Astrocyte (in vitro differentiated cells and primary cell): ENCODE results near the gene CCDC136. TPM values are rescaled to one million over a fixed set of nuclear protein-coding genes. Genes with fewer than 3 reads are reported as not detected.

Experiments
- DNase-seq: peaks from one replicate; pipeline ENCODE4 v3.0.0-alpha.2; 2010; ENCODE audit warnings: low read depth
- FAIRE-seq: peaks from 2 replicates; lab custom pipeline; 2011; peaks lifted over from hg19 to GRCh38; lab: Jason Lieb, UNC
- H2AFZ ChIP-seq: 2 replicates; pipeline ENCODE4 v1.6.0; 2012; ENCODE audit warnings: low read depth, low read length, inconsistent platforms
- H3K27ac ChIP-seq: 2 replicates; pipeline ENCODE4 v1.5.1; 2011; ENCODE audit warnings: low read depth, low read length, inconsistent platforms
- H3K27me3 ChIP-seq: 2 replicates; pipeline ENCODE4 v1.6.0; 2011; ENCODE audit warnings: low read length, inconsistent platforms; ENCODE audit not compliant: insufficient read depth
- H3K36me3 ChIP-seq: 2 replicates; pipeline ENCODE4 v1.5.1; 2011; ENCODE audit warnings: low read length, inconsistent platforms; ENCODE audit not compliant: insufficient read depth
- H3K4me1 ChIP-seq: 2 replicates; pipeline ENCODE4 v1.5.1; 2011; ENCODE audit warnings: low read length, inconsistent platforms; ENCODE audit not compliant: insufficient read depth
- H3K4me2 ChIP-seq: 2 replicates; pipeline ENCODE4 v1.6.0; 2012; ENCODE audit warnings: low read length, inconsistent platforms
- H3K4me3 ChIP-seq: 2 replicates; pipeline ENCODE4 v1.5.1; 2011; ENCODE audit warnings: low read depth, mild to moderate bottlenecking, low read length, inconsistent platforms; ENCODE audit not compliant: insufficient read depth
- H3K79me2 ChIP-seq: 2 replicates; pipeline ENCODE4 v1.6.0; 2012; ENCODE audit warnings: mild to moderate bottlenecking, low read length, inconsistent platforms; ENCODE audit not compliant: insufficient read depth
- H3K9ac ChIP-seq: 2 replicates; pipeline ENCODE4 v1.6.0; 2012; ENCODE audit warnings: mild to moderate bottlenecking, low read length, inconsistent platforms
- H3K9me3 ChIP-seq: 2 replicates; pipeline ENCODE4 v1.5.1; 2012; ENCODE audit warnings: low read depth, mild to moderate bottlenecking, low read length, inconsistent platforms; ENCODE audit not compliant: insufficient read depth
- H4K20me1 ChIP-seq: 2 replicates; pipeline ENCODE4 v1.6.0; 2012; ENCODE audit warnings: low read length, inconsistent platforms; ENCODE audit not compliant: insufficient read depth
- H3K27ac Mint-ChIP-seq: one replicate; pipeline ENCODE4 v1.8.0; 2021; ENCODE audit warnings: mild to moderate bottlenecking, mixed read lengths; ENCODE audit not compliant: unreplicated experiment
- H3K27me3 Mint-ChIP-seq: one replicate; pipeline ENCODE4 v1.8.0; 2021; ENCODE audit warnings: low read depth, mixed read lengths; ENCODE audit not compliant: unreplicated experiment
- H3K36me3 Mint-ChIP-seq: one replicate; pipeline ENCODE4 v1.8.0; 2021; ENCODE audit warnings: low read depth, mixed read lengths; ENCODE audit not compliant: unreplicated experiment
- H3K4me1 Mint-ChIP-seq: one replicate; pipeline ENCODE4 v1.8.0; 2021; ENCODE audit warnings: low read depth, mixed read lengths; ENCODE audit not compliant: unreplicated experiment
- H3K4me3 Mint-ChIP-seq: one replicate; pipeline ENCODE4 v1.8.0; 2021; ENCODE audit warnings: mild to moderate bottlenecking, moderate library complexity, mixed read lengths; ENCODE audit not compliant: unreplicated experiment
- H3K9me3 Mint-ChIP-seq: one replicate; pipeline ENCODE4 v1.8.0; 2021; ENCODE audit warnings: mild to moderate bottlenecking, mixed read lengths; ENCODE audit not compliant: unreplicated experiment
- EZH2 ChIP-seq: IDR thresholded peaks from 2 replicates; pipeline ENCODE4 v1.6.1; 2012; ENCODE audit warnings: mild to moderate bottlenecking, low read length, inconsistent platforms; ENCODE audit not compliant: insufficient read depth
- total RNA-seq: library from RNA; stranded (reverse); gene quantifications from 2 replicates; pipeline ENCODE4 v1.2.1, GENCODE V29; 2021
- TF ChIP-seq, protein P1 (sequence below): IDR thresholded peaks from 2 replicates; pipeline ENCODE4 v1.5.1; 2011; ENCODE audit warnings: low read depth, mild to moderate bottlenecking, inconsistent platforms, low read length, moderate library complexity; ENCODE audit not compliant: insufficient read depth

The CCDC136 gene
- total RNA-seq, 1 donor from 2014 or later = 14.9 TPM

DNA sequence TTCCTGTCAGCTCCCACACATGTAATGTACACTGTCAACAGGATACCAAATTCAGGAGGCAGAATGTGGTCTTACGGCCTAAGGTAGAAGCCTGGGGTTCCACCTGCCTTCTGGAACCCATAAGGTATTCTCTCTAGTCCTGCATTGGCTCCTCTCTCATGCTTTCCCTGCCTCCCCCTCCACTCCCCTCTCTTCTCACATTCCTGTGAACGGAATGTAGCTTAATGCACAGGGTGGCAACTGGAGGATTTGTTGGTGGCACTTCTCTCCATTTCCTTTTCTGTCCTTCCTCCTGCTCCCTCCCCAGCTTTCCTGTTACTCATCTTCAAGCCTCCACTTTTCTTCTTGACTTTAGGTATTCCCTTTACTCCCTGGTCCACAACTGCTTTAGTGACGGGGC lies 26.9 kb downstream of the CCDC136 start:
- Mint-ChIP-seq H3K9me3 (peaks cover 2% of the 10 kb centered on the region), H3K4me3 (peak overlapping the region; percentile 34), H3K4me1 (peaks cover 7% of the 10 kb centered on the region), H3K36me3 (peaks cover 8% of the 10 kb centered on the region), H3K27me3 (peaks cover 18% of the 10 kb centered on the region), H3K27ac (peak overlapping the region; percentile 34)
- Histone ChIP-seq H3K4me2 (no peak overlapping the region), H3K27me3 (peaks cover 2% of the 10 kb centered on the region), H4K20me1 (no peaks in the 10 kb centered on the region), H3K9me3 (no peaks in the 10 kb centered on the region), H3K36me3 (no peaks in the 10 kb centered on the region), H3K79me2 (no peaks in the 10 kb centered on the region), H3K4me3 (no peak overlapping the region), H3K27ac (no peak overlapping the region), H3K4me1 (no peaks in the 10 kb centered on the region), H2AFZ (no peak overlapping the region), H3K9ac (no peak overlapping the region)
- TF ChIP-seq, protein P1, sequence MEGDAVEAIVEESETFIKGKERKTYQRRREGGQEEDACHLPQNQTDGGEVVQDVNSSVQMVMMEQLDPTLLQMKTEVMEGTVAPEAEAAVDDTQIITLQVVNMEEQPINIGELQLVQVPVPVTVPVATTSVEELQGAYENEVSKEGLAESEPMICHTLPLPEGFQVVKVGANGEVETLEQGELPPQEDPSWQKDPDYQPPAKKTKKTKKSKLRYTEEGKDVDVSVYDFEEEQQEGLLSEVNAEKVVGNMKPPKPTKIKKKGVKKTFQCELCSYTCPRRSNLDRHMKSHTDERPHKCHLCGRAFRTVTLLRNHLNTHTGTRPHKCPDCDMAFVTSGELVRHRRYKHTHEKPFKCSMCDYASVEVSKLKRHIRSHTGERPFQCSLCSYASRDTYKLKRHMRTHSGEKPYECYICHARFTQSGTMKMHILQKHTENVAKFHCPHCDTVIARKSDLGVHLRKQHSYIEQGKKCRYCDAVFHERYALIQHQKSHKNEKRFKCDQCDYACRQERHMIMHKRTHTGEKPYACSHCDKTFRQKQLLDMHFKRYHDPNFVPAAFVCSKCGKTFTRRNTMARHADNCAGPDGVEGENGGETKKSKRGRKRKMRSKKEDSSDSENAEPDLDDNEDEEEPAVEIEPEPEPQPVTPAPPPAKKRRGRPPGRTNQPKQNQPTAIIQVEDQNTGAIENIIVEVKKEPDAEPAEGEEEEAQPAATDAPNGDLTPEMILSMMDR = no peak
- no peak for TF ChIP-seq EZH2
- FAIRE-seq (no peak), DNase-seq (no peak)

DNA sequence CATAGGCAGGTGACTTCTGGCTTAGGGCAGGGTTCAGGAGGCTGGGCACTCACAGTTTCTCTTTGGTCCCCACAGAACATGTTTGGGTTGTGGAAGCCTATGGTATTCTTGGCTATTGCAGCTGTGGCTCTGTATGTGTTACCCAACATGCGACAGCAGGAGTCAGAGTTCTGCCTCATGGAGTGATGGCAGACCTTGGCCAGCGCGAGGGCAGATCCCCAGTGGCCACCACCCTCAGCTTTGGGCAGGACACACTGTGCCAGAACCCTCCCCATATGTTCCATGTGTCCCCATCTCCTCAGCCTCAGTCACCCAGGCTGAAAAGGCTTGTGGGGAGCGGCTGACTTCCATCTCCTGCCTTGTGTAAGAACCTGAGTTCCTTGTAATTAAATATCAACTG lies 30.0 kb downstream of the CCDC136 start:
- Histone ChIP-seq H3K79me2 (no peaks in the 10 kb centered on the region), H2AFZ (no peak overlapping the region), H3K4me2 (no peak overlapping the region), H3K27ac (no peak overlapping the region), H3K9me3 (no peaks in the 10 kb centered on the region), H3K9ac (no peak overlapping the region), H3K36me3 (no peaks in the 10 kb centered on the region), H3K4me3 (no peak overlapping the region), H4K20me1 (no peaks in the 10 kb centered on the region), H3K27me3 (no peaks in the 10 kb centered on the region), H3K4me1 (no peaks in the 10 kb centered on the region)
- Mint-ChIP-seq H3K27ac (no peak overlapping the region), H3K36me3 (peaks cover 4% of the 10 kb centered on the region), H3K4me1 (peaks cover 10% of the 10 kb centered on the region), H3K9me3 (no peaks in the 10 kb centered on the region), H3K4me3 (no peak overlapping the region), H3K27me3 (peaks cover 13% of the 10 kb centered on the region)
- no peak for TF ChIP-seq EZH2
- TF ChIP-seq, protein P1 = no peak
- DNase-seq (no peak), FAIRE-seq (no peak)

GRCh38 chr7:128826512-128826911 lies 34.7 kb downstream of the CCDC136 start:
- peaks cover 31% of the 10 kb centered on the region for H3K4me1 ChIP-seq
- TF ChIP-seq, protein P1 = no peak
- no peak for TF ChIP-seq EZH2
- peaks cover 5% of the 10 kb centered on the region for H4K20me1 ChIP-seq
- H3K79me2 ChIP-seq = peaks cover 12% of the 10 kb centered on the region
- H3K27ac ChIP-seq = no peak overlapping the region
- no peaks in the 10 kb centered on the region for H3K9me3 ChIP-seq
- H3K27me3 ChIP-seq = no peaks in the 10 kb centered on the region
- H3K4me3 ChIP-seq = no peak overlapping the region
- no peaks in the 10 kb centered on the region for H3K36me3 ChIP-seq
- Mint-ChIP-seq H3K4me3 (no peak overlapping the region), H3K27ac (peak overlapping the region; percentile 73), H3K27me3 (peaks cover 4% of the 10 kb centered on the region), H3K36me3 (no peaks in the 10 kb centered on the region), H3K4me1 (peaks cover 28% of the 10 kb centered on the region), H3K9me3 (no peaks in the 10 kb centered on the region)
- H2AFZ ChIP-seq = no peak overlapping the region
- no peak for DNase-seq
- no peak overlapping the region for H3K9ac ChIP-seq
- no peak overlapping the region for H3K4me2 ChIP-seq
- FAIRE-seq = no peak
